Measurements from ENCODE around the gene ABCB1.

ABCB1 gene

GRCh38 chr7:87608431-87608830, 7.7 kb upstream of the ABCB1 start:
- H3K36me3 ChIP-seq (ENCODE audit: control insufficient read depth, insufficient read depth, low read length): no peaks in the 10 kb centered on the region
- H3K9me3 ChIP-seq (ENCODE audit: control insufficient read depth, low read length): no peaks in the 10 kb centered on the region
- H3K4me3 ChIP-seq (ENCODE audit: insufficient read depth, low read depth, low read length): no peak overlapping the region
- peaks cover 4% of the 10 kb centered on the region for H3K27me3 ChIP-seq (ENCODE audit: control insufficient read depth, insufficient read depth, low read length, poor library complexity, severe bottlenecking)
- H3K4me1 ChIP-seq (ENCODE audit: control insufficient read depth, insufficient read depth, low read length): no peaks in the 10 kb centered on the region
- H3K27ac ChIP-seq (ENCODE audit: insufficient read depth, low read depth, low read length, poor library complexity, severe bottlenecking): no peak overlapping the region
- WGBS, 2 experiments: 92% methylated on average over 3 of the region's 3 CpGs

DNA sequence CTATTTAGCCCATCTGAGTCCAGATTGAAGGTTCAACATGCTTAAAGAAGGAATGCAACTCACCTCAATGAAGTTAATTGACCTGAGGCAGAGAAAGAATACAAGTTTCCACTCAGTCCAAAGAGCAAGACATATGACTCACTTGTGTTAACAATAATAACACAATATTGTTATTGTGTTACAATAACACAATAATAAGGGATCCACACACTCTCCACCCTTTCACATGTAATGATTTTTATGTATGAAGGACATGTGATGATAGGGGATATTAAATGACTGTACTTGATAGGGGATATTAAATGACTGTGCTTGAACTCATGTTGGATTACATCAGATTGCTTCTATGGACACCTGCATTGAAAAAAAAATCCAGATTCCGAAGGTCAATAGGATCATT, 3.6 kb upstream of the ABCB1 start:
- Histone ChIP-seq H3K4me3 (ENCODE audit: insufficient read depth, low read depth, low read length) (no peak overlapping the region), H3K36me3 (ENCODE audit: control insufficient read depth, insufficient read depth, low read length) (no peaks in the 10 kb centered on the region), H3K27me3 (ENCODE audit: control insufficient read depth, insufficient read depth, low read length, poor library complexity, severe bottlenecking) (peaks cover 32% of the 10 kb centered on the region), H3K9me3 (ENCODE audit: control insufficient read depth, low read length) (no peaks in the 10 kb centered on the region), H3K27ac (ENCODE audit: insufficient read depth, low read depth, low read length, poor library complexity, severe bottlenecking) (no peak overlapping the region), H3K4me1 (ENCODE audit: control insufficient read depth, insufficient read depth, low read length) (no peaks in the 10 kb centered on the region)
- WGBS, 2 experiments: 80 to 98% methylated on average over 1 of the region's 1 CpG

DNA sequence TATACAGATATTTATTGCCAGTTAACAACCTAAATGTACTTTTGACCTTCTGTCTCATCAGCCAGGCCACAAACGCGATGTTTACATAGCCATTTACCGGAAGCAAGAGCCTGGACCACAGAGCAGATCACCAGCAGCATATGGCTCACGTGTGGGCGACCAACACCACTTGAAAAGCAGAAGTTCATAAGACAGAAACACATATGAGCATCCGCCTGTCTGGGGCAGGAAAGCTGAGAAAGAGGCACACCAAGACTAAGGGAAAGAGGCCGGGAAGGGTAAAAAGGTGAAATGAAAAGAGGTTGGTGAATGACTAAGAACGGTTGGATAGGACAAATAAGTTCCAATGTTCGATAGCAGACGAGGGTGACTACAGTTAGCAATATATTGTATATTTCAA, 1.3 kb downstream of the ABCB1 start:
- no peak overlapping the region for H3K4me3 ChIP-seq (ENCODE audit: insufficient read depth, low read depth, low read length)
- 89% methylated on average over 9 to 10 of the region's 10 CpGs for WGBS, 2 experiments
- no peaks in the 10 kb centered on the region for H3K4me1 ChIP-seq (ENCODE audit: control insufficient read depth, insufficient read depth, low read length)
- no peaks in the 10 kb centered on the region for H3K9me3 ChIP-seq (ENCODE audit: control insufficient read depth, low read length)
- peaks cover 47% of the 10 kb centered on the region for H3K27me3 ChIP-seq (ENCODE audit: control insufficient read depth, insufficient read depth, low read length, poor library complexity, severe bottlenecking)
- H3K36me3 ChIP-seq (ENCODE audit: control insufficient read depth, insufficient read depth, low read length): no peaks in the 10 kb centered on the region
- no peak overlapping the region for H3K27ac ChIP-seq (ENCODE audit: insufficient read depth, low read depth, low read length, poor library complexity, severe bottlenecking)

- H3K9me3 ChIP-seq (ENCODE audit: control insufficient read depth, low read length): no peaks in the 10 kb centered on the region
- H3K27ac ChIP-seq (ENCODE audit: insufficient read depth, low read depth, low read length, poor library complexity, severe bottlenecking): no peak overlapping the region
- no peaks in the 10 kb centered on the region for H3K36me3 ChIP-seq (ENCODE audit: control insufficient read depth, insufficient read depth, low read length)
- peaks cover 43% of the 10 kb centered on the region for H3K27me3 ChIP-seq (ENCODE audit: control insufficient read depth, insufficient read depth, low read length, poor library complexity, severe bottlenecking)
- 86 to 95% methylated on average over 4 of the region's 4 CpGs for WGBS, 2 experiments
- no peaks in the 10 kb centered on the region for H3K4me1 ChIP-seq (ENCODE audit: control insufficient read depth, insufficient read depth, low read length)
- no peak overlapping the region for H3K4me3 ChIP-seq (ENCODE audit: insufficient read depth, low read depth, low read length)
Measured at GRCh38 chr7:87598234-87599009, 2.3 kb downstream of the ABCB1 start.

- 73 to 83% methylated on average over 1 of the region's 1 CpG for WGBS, 2 experiments
- no peak overlapping the region for H3K27ac ChIP-seq (ENCODE audit: insufficient read depth, low read depth, low read length, poor library complexity, severe bottlenecking)
- H3K9me3 ChIP-seq (ENCODE audit: control insufficient read depth, low read length): no peaks in the 10 kb centered on the region
- no peaks in the 10 kb centered on the region for H3K36me3 ChIP-seq (ENCODE audit: control insufficient read depth, insufficient read depth, low read length)
- H3K4me1 ChIP-seq (ENCODE audit: control insufficient read depth, insufficient read depth, low read length): no peaks in the 10 kb centered on the region
- peaks cover 39% of the 10 kb centered on the region for H3K27me3 ChIP-seq (ENCODE audit: control insufficient read depth, insufficient read depth, low read length, poor library complexity, severe bottlenecking)
- no peak overlapping the region for H3K4me3 ChIP-seq (ENCODE audit: insufficient read depth, low read depth, low read length)
Measured at GRCh38 chr7:87596696-87597095, 4.0 kb downstream of the ABCB1 start.

DNA sequence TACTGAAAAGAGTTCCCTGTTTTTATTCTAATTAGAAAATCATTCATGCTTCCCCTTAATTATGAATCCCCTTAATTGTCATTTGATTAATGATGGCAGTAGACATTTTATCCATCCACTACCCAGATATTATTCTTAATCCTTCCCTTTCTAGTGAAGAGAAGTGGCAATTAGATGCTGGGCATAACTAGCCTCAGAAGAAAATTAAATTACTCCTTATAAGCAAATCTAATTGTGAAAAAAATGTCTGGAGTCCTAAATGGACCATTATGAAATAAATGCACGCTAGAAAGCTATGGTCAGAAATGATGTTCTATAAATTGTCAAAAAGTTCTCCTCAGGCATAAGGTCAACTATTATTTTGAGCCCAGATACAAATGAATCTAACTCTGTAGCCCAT, 4.5 kb downstream of the ABCB1 start:
- Histone ChIP-seq H3K27me3 (ENCODE audit: control insufficient read depth, insufficient read depth, low read length, poor library complexity, severe bottlenecking) (peaks cover 33% of the 10 kb centered on the region), H3K4me3 (ENCODE audit: insufficient read depth, low read depth, low read length) (no peak overlapping the region), H3K27ac (ENCODE audit: insufficient read depth, low read depth, low read length, poor library complexity, severe bottlenecking) (no peak overlapping the region), H3K4me1 (ENCODE audit: control insufficient read depth, insufficient read depth, low read length) (no peaks in the 10 kb centered on the region), H3K9me3 (ENCODE audit: control insufficient read depth, low read length) (no peaks in the 10 kb centered on the region), H3K36me3 (ENCODE audit: control insufficient read depth, insufficient read depth, low read length) (no peaks in the 10 kb centered on the region)
- 83 to 100% methylated on average over 1 of the region's 1 CpG for WGBS, 2 experiments

DNA sequence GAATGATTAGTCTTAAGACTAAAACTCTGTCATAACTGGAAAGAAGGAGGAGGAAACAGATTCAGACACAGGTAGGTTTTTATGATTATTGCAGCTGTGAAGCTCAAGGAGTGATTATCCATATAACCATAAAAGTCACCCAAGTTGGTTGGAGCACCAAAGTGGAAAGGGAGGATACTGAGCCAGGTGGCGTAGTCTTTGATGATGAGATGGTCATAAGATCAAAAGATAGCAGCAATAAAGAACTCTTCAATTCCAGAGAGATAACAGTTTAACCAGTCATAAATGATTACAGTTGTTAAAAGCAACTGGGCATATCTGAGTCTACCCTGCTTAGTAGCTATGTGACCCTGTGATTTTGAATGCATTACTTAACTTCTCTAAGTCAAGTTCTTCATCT, 8.4 kb downstream of the ABCB1 start:
- Histone ChIP-seq H3K36me3 (ENCODE audit: control insufficient read depth, insufficient read depth, low read length) (no peaks in the 10 kb centered on the region), H3K9me3 (ENCODE audit: control insufficient read depth, low read length) (no peaks in the 10 kb centered on the region), H3K4me3 (ENCODE audit: insufficient read depth, low read depth, low read length) (no peak overlapping the region), H3K27me3 (ENCODE audit: control insufficient read depth, insufficient read depth, low read length, poor library complexity, severe bottlenecking) (no peaks in the 10 kb centered on the region), H3K4me1 (ENCODE audit: control insufficient read depth, insufficient read depth, low read length) (no peaks in the 10 kb centered on the region), H3K27ac (ENCODE audit: insufficient read depth, low read depth, low read length, poor library complexity, severe bottlenecking) (no peak overlapping the region)
- 80 to 86% methylated on average over 1 of the region's 1 CpG for WGBS, 2 experiments

DNA sequence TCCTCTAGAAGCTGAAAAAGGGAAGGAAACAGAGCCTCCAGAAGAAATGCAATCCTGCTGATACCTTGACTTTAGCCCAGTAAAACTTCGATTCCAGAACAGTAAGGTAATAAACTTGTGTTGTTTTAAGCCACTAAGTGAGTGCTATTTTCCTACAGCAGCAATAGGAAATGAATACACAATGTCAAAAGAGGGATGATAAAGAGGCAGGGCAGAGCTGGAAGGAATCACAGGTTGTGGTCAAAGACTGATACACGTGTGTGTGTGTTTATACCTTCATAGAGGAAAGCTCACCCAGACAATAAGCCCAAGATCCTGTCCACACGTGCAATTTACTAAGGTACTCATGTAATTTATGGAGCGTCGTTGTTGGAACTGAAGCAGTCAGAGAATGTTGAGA, 9.5 kb downstream of the ABCB1 start:
- no peaks in the 10 kb centered on the region for H3K4me1 ChIP-seq (ENCODE audit: control insufficient read depth, insufficient read depth, low read length)
- no peaks in the 10 kb centered on the region for H3K36me3 ChIP-seq (ENCODE audit: control insufficient read depth, insufficient read depth, low read length)
- H3K27me3 ChIP-seq (ENCODE audit: control insufficient read depth, insufficient read depth, low read length, poor library complexity, severe bottlenecking): no peaks in the 10 kb centered on the region
- no peaks in the 10 kb centered on the region for H3K9me3 ChIP-seq (ENCODE audit: control insufficient read depth, low read length)
- no peak overlapping the region for H3K4me3 ChIP-seq (ENCODE audit: insufficient read depth, low read depth, low read length)
- no peak overlapping the region for H3K27ac ChIP-seq (ENCODE audit: insufficient read depth, low read depth, low read length, poor library complexity, severe bottlenecking)
- WGBS, 2 experiments: 91 to 93% methylated on average over 5 of the region's 5 CpGs

GRCh38 chr7:87590578-87590977, 10.1 kb downstream of the ABCB1 start:
- no peaks in the 10 kb centered on the region for H3K36me3 ChIP-seq (ENCODE audit: control insufficient read depth, insufficient read depth, low read length)
- H3K4me1 ChIP-seq (ENCODE audit: control insufficient read depth, insufficient read depth, low read length): no peaks in the 10 kb centered on the region
- H3K27me3 ChIP-seq (ENCODE audit: control insufficient read depth, insufficient read depth, low read length, poor library complexity, severe bottlenecking): no peaks in the 10 kb centered on the region
- H3K4me3 ChIP-seq (ENCODE audit: insufficient read depth, low read depth, low read length): no peak overlapping the region
- no peaks in the 10 kb centered on the region for H3K9me3 ChIP-seq (ENCODE audit: control insufficient read depth, low read length)
- H3K27ac ChIP-seq (ENCODE audit: insufficient read depth, low read depth, low read length, poor library complexity, severe bottlenecking): no peak overlapping the region

GRCh38 chr7:87589631-87590030, 11.1 kb downstream of the ABCB1 start:
- Histone ChIP-seq H3K9me3 (ENCODE audit: control insufficient read depth, low read length) (no peaks in the 10 kb centered on the region), H3K27ac (ENCODE audit: insufficient read depth, low read depth, low read length, poor library complexity, severe bottlenecking) (no peak overlapping the region), H3K4me1 (ENCODE audit: control insufficient read depth, insufficient read depth, low read length) (no peaks in the 10 kb centered on the region), H3K36me3 (ENCODE audit: control insufficient read depth, insufficient read depth, low read length) (no peaks in the 10 kb centered on the region), H3K4me3 (ENCODE audit: insufficient read depth, low read depth, low read length) (no peak overlapping the region), H3K27me3 (ENCODE audit: control insufficient read depth, insufficient read depth, low read length, poor library complexity, severe bottlenecking) (no peaks in the 10 kb centered on the region)
- WGBS, 2 experiments: 68 to 86% methylated on average over 1 of the region's 1 CpG

GRCh38 chr7:87581723-87582122, 19.0 kb downstream of the ABCB1 start:
- Histone ChIP-seq H3K4me1 (ENCODE audit: control insufficient read depth, insufficient read depth, low read length) (no peaks in the 10 kb centered on the region), H3K27me3 (ENCODE audit: control insufficient read depth, insufficient read depth, low read length, poor library complexity, severe bottlenecking) (no peaks in the 10 kb centered on the region), H3K36me3 (ENCODE audit: control insufficient read depth, insufficient read depth, low read length) (no peaks in the 10 kb centered on the region), H3K27ac (ENCODE audit: insufficient read depth, low read depth, low read length, poor library complexity, severe bottlenecking) (no peak overlapping the region), H3K9me3 (ENCODE audit: control insufficient read depth, low read length) (no peaks in the 10 kb centered on the region), H3K4me3 (ENCODE audit: insufficient read depth, low read depth, low read length) (no peak overlapping the region)
- WGBS, 2 experiments: 86 to 89% methylated on average over 2 to 3 of the region's 3 CpGs
